ENCODE data around the gene NPIPB8. TPM values are rescaled to one million over a fixed set of nuclear protein-coding genes. Genes with fewer than 3 reads are reported as not detected.

Gene NPIPB8
- total and polyA plus RNA-seq, 2 of the 13 experiments (the other 11 are each of a cell fraction or from before 2014, with no cell fraction given) = 0.49 to 2.3 TPM

- TF ChIP-seq ARID3A (IDR thresholded peaks at IDR 0.05; ENCODE audit: low read depth, low read length) (no peak), CENPT (CRISPR knock-in tag; IDR thresholded peaks at IDR 0.05; ENCODE audit: low read depth) (no peak), PHF5A (CRISPR knock-in tag; IDR thresholded peaks at IDR 0.05; ENCODE audit: low read depth, unreplicated experiment) (peak; percentile 22), ZNF326 (CRISPR knock-in tag; IDR thresholded peaks at IDR 0.05; ENCODE audit: borderline replicate concordance) (no peak), ZNF354B (CRISPR knock-in tag; IDR thresholded peaks at IDR 0.05) (0 out of 2 replicates have a peak, but pooled peaks have one; percentile 17), ZNF547 (CRISPR knock-in tag; IDR thresholded peaks at IDR 0.05) (peak; percentile 53; the same call in 1 of the 2 replicates), ZNF558 (CRISPR knock-in tag; IDR thresholded peaks at IDR 0.05; ENCODE audit: borderline replicate concordance) (0 out of 2 replicates have a peak, but pooled peaks have one; percentile 29), ZNF768 (CRISPR knock-in tag; IDR thresholded peaks at IDR 0.05) (peak; percentile 36; the same call in 1 of the 2 replicates), AGO1 (IDR thresholded peaks at IDR 0.05; ENCODE audit: low read depth, low read length, poor library complexity, severe bottlenecking) (peak; percentile 76), ZFP36L1 (CRISPR knock-in tag; IDR thresholded peaks at IDR 0.05) (no peak), HNF1B (CRISPR knock-in tag; IDR thresholded peaks at IDR 0.05) (0 out of 2 replicates have a peak, but pooled peaks have one; percentile 27), ZNF709 (CRISPR knock-in tag; IDR thresholded peaks at IDR 0.05) (0 out of 2 replicates have a peak, but pooled peaks have one; percentile 43), AGO2 (optimal IDR thresholded peaks at IDR 0.05; ENCODE audit: low read depth, low read length) (peak; percentile 91), NFE2 (CRISPR knock-in tag; IDR thresholded peaks at IDR 0.05) (no peak), ZXDC (CRISPR knock-in tag; IDR thresholded peaks at IDR 0.05) (0 out of 2 replicates have a peak, but pooled peaks have one; percentile 47), ZNF607 (CRISPR knock-in tag; IDR thresholded peaks at IDR 0.05; ENCODE audit: borderline replicate concordance) (no peak), ATM (IDR thresholded peaks at IDR 0.05; ENCODE audit: borderline replicate concordance) (no peak), CC2D1A (CRISPR knock-in tag; IDR thresholded peaks at IDR 0.05) (no peak), GLMP (CRISPR knock-in tag; IDR thresholded peaks at IDR 0.05; ENCODE audit: borderline replicate concordance) (no peak), GFI1 (CRISPR knock-in tag; IDR thresholded peaks at IDR 0.05; ENCODE audit: borderline replicate concordance) (no peak), KDM1A (CRISPR knock-in tag; IDR thresholded peaks at IDR 0.05) (no peak), RBM22 (optimal IDR thresholded peaks at IDR 0.05; ENCODE audit: low read length) (peak; percentile 70)
These were observed 34.3 kb upstream of the NPIPB8 start (continued) for GRCh38 chr16:28603381-28604185.

Measured in HepG2 (cell line).